HG03139 (cell line): ENCODE results near the gene DAP.

Experiments
- ATAC-seq: cut with Tn5 transposase; IDR thresholded peaks from one replicate; pipeline ENCODE4 v1.9.1; 2021; ENCODE audit not compliant: unreplicated experiment

Gene DAP

GRCh38 chr5:10712574-10713366, 48.3 kb downstream of the DAP start:
- peak; percentile 72 for ATAC-seq

GRCh38 chr5:10711562-10711961, 49.5 kb downstream of the DAP start:
- no peak for ATAC-seq

GRCh38 chr5:10710513-10711128, 50.4 kb downstream of the DAP start:
- ATAC-seq: no peak

GRCh38 chr5:10709933-10710332, 51.1 kb downstream of the DAP start:
- ATAC-seq: no peak

GRCh38 chr5:10709409-10709808, 51.6 kb downstream of the DAP start:
- ATAC-seq: no peak

GRCh38 chr5:10708189-10708944, 52.7 kb downstream of the DAP start:
- no peak for ATAC-seq

GRCh38 chr5:10707198-10708142, 53.6 kb downstream of the DAP start:
- no peak for ATAC-seq

- ATAC-seq: no peak
These were observed 54.7 kb downstream of the DAP start for GRCh38 chr5:10706326-10706725.

GRCh38 chr5:10705747-10706146, 55.3 kb downstream of the DAP start:
- no peak for ATAC-seq

GRCh38 chr5:10704949-10705621, 55.9 kb downstream of the DAP start:
- ATAC-seq: no peak

- no peak for ATAC-seq
These were observed 57.4 kb downstream of the DAP start for GRCh38 chr5:10703676-10704075.

- ATAC-seq: no peak
These were observed 58.0 kb downstream of the DAP start for GRCh38 chr5:10702911-10703491.

- no peak for ATAC-seq
These were observed 58.9 kb downstream of the DAP start for GRCh38 chr5:10702040-10702629.

- ATAC-seq: no peak
These were observed 59.4 kb downstream of the DAP start for GRCh38 chr5:10701567-10702039.

- ATAC-seq: no peak
These were observed 60.5 kb downstream of the DAP start for GRCh38 chr5:10700516-10700915.

GRCh38 chr5:10699987-10700386, 61.0 kb downstream of the DAP start:
- ATAC-seq: peak; percentile 54

- peak; percentile 36 for ATAC-seq
These were observed 61.7 kb downstream of the DAP start for GRCh38 chr5:10699281-10699874.

GRCh38 chr5:10695759-10696543, 65.1 kb downstream of the DAP start:
- ATAC-seq: no peak
